ENCODE results near the gene ADORA1.

ADORA1 gene

GRCh38 chr1:203162403-203162802 lies 34.9 kb downstream of the ADORA1 start:
- DNase-seq = no peak

- DNase-seq = no peak
Observed at GRCh38 chr1:203163891-203164635, 36.5 kb downstream of the ADORA1 start.

GRCh38 chr1:203165101-203165799 lies 37.7 kb downstream of the ADORA1 start:
- no peak for DNase-seq

GRCh38 chr1:203165800-203166161 lies 38.3 kb downstream of the ADORA1 start:
- DNase-seq = no peak

GRCh38 chr1:203166192-203166940 lies 38.8 kb downstream of the ADORA1 start:
- no peak for DNase-seq

GRCh38 chr1:203167026-203167912 lies 39.7 kb downstream of the ADORA1 start:
- no peak for DNase-seq

GRCh38 chr1:203167913-203168200 lies 40.3 kb downstream of the ADORA1 start:
- no peak for DNase-seq

GRCh38 chr1:203168256-203168786 lies 40.8 kb downstream of the ADORA1 start:
- no peak for DNase-seq

GRCh38 chr1:203168991-203169390 lies 41.5 kb downstream of the ADORA1 start:
- DNase-seq = no peak

- no peak for DNase-seq
Observed at GRCh38 chr1:203169770-203170520, 42.4 kb downstream of the ADORA1 start.

GRCh38 chr1:203170625-203171330 lies 43.3 kb downstream of the ADORA1 start:
- no peak for DNase-seq

- no peak for DNase-seq
Observed at GRCh38 chr1:203171341-203172183, 44.0 kb downstream of the ADORA1 start.

- DNase-seq = peak; percentile 17
Observed at GRCh38 chr1:203172184-203173010, 44.9 kb downstream of the ADORA1 start.

GRCh38 chr1:203173011-203173555 lies 45.6 kb downstream of the ADORA1 start:
- DNase-seq = no peak

- peak in 1 of 2 experiments; percentile 7 for DNase-seq
Observed at GRCh38 chr1:203173566-203173965, 46.0 kb downstream of the ADORA1 start.

- DNase-seq = no peak
Observed at GRCh38 chr1:203174324-203174985, 46.9 kb downstream of the ADORA1 start.

- no peak for DNase-seq
Observed at GRCh38 chr1:203175237-203175826, 47.8 kb downstream of the ADORA1 start, which contains the start of gene MYBPH. TSS of gene MYBPH (minus strand) at chr1:203175826. CDS start at chr1:203175755, 71 bp downstream.

GRCh38 chr1:203175827-203176241 lies 48.3 kb downstream of the ADORA1 start:
- DNase-seq = no peak
